Coronary artery (tissue), 2 donors: ENCODE results near the gene SNED1.

Source experiments
- DNase-seq: peaks from one replicate; pipeline ENCODE4 v3.0.0-alpha.2; 2017; ENCODE audit warnings: low spot score
- H3K27ac ChIP-seq, 2 donors: fragments of 200-600 bp; sonication (generic); one replicate each; pipeline ENCODE4 v1.5.1; 2016 to 2019
- H3K4me3 ChIP-seq: fragments of 200-600 bp; sonication (generic); 2 replicates; pipeline ENCODE4 v1.5.1; 2016; ENCODE audit warnings: mild to moderate bottlenecking, moderate library complexity
- CTCF ChIP-seq: fragments of 200-600 bp; sonication (generic); IDR thresholded peaks from one replicate; pipeline ENCODE4 v1.5.1; 2019; ENCODE audit warnings: antibody characterized with exemption

The SNED1 gene

GRCh38 chr2:241067501-241068135, 69.2 kb downstream of the SNED1 start:
- Histone ChIP-seq H3K4me3 (no peak overlapping the region), H3K27ac (no peak overlapping the region)
- no peak for TF ChIP-seq CTCF
- DNase-seq, result no peak

GRCh38 chr2:241068136-241068941, 69.9 kb downstream of the SNED1 start:
- Histone ChIP-seq H3K27ac (no peak overlapping the region), H3K4me3 (no peak overlapping the region)
- no peak for TF ChIP-seq CTCF
- DNase-seq, result no peak

DNA sequence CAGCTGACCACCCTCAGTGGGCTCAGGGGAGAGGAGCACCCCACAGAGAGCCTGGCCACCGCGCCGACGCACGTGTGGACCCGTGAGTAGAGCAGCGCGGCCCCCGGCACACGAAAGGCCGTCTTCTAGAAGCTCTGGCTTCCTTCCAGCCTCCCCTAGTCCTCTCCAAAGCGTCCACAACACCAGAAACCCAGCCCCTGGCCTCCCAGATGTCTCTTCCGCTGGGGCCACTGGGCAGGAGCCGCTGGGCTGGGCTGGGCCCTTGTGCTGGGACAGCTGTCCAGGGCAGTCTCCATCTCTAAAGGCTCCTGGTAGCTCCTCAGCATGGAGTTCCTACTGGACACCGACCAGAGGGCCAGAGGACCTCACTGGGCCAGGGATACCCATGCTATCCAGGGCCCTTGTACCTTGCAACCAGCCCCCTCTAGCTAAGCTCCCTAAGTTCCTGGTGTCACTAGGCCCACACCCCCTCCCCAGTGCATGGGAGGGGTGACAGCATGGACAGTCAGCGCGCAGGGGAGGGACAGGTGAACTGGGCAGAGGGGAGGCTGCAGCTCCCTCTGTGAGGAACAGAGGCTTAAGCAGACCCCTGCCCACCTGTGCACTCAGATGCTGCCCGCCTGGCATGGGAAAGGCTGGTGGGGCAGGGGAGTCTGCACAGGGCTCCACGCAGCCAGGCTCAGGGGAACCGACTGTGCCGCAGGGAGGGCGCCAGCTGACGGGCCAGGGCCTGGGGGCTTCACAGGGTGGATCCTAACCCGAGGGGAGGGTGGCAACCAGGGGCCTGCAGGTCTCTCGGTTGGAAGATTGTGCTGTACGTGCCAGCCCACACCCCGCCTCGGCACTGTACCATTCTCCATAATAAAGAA, 70.8 kb downstream of the SNED1 start:
- Histone ChIP-seq H3K27ac (no peak overlapping the region), H3K4me3 (no peak overlapping the region)
- DNase-seq, result no peak
- TF ChIP-seq CTCF, result no peak

GRCh38 chr2:241069821-241070281, 71.4 kb downstream of the SNED1 start:
- no peak for TF ChIP-seq CTCF
- no peak for DNase-seq
- H3K27ac ChIP-seq, result no peak overlapping the region

DNA sequence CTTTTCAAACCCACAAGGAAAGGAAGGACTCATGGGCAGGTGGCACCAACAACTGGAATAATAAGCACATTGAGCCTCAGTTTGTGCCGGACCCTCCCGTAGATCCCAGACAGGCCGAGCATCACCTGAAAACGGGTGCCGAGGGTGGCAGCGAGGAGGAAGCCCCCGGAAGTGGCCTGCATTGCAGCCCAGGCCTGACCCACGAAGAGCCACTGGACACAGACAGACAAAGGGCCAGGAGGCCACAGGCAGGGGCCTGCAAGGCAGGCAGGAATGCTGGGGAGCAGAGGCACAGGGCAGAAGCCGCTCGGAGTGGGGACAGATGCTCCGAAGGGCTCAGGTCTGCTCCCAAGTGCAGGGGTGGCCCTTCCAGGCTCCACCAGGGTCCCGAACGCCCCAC, 71.9 kb downstream of the SNED1 start:
- DNase-seq, result no peak
- no peak for TF ChIP-seq CTCF
- H3K27ac ChIP-seq, result no peak overlapping the region
- H3K4me3 ChIP-seq, result no peak overlapping the region

More at GRCh38 chr2:241069821-241070281, 71.4 kb downstream of the SNED1 start:
- no peak overlapping the region for H3K4me3 ChIP-seq

DNA sequence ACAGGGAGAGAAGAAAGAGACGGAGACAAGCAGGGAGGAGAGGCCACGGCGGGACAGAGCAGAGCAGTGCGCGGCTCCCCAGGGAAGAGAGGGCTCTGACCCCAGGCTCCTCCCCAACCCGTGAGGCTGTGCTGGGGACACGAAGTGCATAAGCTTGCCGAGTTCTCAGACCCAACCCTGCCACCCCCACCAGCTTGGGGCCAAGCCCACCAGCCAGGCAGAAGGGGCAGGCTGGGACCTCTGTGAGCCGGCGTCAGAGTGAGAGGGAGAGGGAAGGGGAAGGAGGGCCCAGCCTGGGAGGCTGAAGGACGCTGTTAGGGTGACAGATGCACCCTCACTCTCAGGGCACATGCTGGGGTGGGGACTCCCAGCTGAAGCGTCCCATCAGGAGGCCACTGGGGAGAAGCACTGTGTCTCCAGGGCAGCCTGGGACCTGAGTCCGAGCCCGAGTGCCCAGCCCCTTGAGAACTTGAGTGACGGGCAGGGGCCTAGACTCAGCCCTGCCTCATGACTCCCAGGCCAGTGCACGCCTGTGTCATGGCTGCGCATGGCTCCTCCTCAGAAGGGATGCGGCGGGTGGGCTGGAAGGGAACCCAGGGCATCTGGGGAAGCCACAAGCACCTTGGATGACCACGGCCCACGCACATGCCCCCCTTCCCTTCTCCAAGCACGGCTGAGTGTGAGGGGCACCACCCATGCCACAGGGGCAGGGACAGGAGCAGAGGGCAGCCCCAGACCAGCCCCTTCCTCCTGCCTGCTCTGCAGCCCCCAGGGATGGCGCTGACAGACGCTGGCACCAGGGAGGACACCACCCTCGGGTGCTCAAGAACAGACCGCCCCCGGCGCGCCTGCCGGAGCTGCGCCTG, 72.6 kb downstream of the SNED1 start:
- no peak for TF ChIP-seq CTCF
- DNase-seq, result no peak
- H3K4me3 ChIP-seq, result no peak overlapping the region

More for the DNA sequence above, 72.6 kb downstream of the SNED1 start:
- no peak overlapping the region for H3K27ac ChIP-seq
